GM19438 (cell line): ENCODE data around the gene EFCAB13.

Experiments used
- ATAC-seq: cut with Tn5 transposase; IDR thresholded peaks from one replicate; pipeline ENCODE4 v1.9.1; 2021; ENCODE audit warnings: low read depth; ENCODE audit not compliant: unreplicated experiment

EFCAB13 gene

DNA sequence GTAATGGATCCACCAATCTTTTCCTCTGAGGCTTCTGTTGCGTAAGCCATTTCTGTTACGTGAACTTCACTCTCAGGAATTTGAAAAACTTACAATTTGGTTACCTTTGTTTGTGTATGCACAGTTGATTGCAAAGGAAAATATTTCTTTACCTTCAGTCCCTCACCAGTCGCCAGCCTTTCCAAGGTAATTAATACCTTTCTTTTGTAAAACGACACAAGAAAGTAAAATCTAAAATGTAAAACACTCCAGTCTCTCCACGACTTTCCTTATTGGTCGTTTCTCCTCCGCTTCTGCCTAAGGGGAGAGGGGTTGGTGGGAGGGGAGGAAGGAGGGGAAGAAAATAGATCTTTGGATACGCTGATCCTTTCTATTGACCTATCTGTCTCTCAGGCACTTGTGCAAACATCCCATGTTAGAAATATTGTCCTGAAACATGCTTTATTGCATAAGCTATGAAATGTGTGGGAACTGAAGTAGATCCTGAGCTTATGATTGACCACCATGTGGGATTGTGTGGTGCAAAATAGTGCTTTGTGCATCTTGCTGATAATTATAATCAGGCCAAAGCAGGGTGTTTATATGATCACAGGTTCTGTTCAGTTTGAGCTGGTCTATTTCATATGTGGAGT is 32.4 kb upstream of the EFCAB13 start:
- ATAC-seq, result no peak

DNA sequence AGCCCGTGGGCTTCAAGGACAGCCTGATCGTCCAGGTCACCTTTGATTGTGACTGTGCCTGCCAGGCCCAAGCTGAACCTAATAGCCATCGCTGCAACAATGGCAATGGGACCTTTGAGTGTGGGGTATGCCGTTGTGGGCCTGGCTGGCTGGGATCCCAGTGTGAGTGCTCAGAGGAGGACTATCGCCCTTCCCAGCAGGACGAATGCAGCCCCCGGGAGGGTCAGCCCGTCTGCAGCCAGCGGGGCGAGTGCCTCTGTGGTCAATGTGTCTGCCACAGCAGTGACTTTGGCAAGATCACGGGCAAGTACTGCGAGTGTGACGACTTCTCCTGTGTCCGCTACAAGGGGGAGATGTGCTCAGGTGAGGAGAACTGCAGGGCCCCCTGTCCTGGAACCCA is 31.5 kb upstream of the EFCAB13 start:
- ATAC-seq, result no peak

DNA sequence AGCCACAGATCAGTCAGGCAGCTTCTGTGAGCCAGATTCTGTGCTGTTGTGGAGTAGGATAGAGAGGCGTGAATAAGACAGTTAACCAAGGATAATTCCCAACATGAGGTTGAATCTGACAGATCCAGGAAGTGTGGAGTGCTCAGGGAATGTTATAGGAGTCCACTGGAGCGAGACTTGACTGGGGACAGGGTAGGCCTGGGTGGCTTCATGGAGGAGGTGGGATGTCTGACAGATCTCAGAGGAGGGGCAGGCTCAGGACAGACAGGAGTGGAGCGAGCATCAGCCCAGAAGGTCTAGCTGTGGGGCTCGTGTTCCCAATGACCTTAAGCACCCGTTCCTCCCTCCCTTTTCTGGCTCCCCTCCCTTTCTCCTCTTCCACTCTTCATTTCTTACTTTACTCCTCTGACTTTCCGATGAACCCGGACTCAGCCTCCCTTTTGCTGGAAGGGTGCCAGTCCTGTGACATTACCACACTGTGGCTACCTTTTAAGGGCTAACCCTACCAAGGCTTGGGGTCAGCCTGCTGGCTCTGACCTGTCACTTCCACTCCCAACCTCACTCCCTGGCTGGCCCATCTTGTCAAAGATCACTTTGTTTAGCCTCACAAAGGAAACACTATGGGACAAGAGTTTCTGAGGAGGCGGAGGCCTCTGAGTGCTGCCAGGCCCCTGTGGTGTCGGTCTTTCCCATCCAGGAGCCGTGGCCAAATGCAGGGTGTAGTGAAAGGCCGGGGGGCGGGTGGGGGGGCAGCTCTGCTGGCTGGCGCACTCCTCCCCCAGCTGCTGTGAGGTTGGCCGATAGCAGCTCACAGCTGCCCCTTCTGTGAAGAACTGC is 28.5 kb upstream of the EFCAB13 start:
- ATAC-seq, result no peak

DNA sequence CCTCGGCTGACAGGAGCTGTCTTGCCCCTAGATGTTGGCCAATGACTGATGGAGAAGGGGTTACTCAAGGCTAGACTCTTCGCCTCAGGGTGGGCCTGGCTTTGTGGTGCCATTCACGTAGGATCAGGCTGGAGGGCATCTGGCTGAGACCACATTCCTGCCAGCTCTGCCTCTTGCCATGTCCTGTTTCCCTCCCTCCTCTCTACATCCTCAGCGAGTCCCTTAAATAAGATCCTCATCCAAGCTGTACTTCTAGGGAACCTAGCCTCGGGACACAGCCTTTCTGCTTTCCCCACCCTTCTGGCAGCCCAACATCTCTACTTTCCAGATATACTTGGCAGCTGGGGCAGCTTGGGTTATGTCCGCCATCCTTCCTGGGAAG is 27.9 kb upstream of the EFCAB13 start:
- ATAC-seq, result no peak

- no peak for ATAC-seq
These were observed 25.9 kb upstream of the EFCAB13 start for GRCh38 chr17:47297661-47298400.

GRCh38 chr17:47298712-47299111 is 25.0 kb upstream of the EFCAB13 start:
- ATAC-seq, result no peak

- no peak for ATAC-seq
These were observed 24.4 kb upstream of the EFCAB13 start for GRCh38 chr17:47299239-47299910.

DNA sequence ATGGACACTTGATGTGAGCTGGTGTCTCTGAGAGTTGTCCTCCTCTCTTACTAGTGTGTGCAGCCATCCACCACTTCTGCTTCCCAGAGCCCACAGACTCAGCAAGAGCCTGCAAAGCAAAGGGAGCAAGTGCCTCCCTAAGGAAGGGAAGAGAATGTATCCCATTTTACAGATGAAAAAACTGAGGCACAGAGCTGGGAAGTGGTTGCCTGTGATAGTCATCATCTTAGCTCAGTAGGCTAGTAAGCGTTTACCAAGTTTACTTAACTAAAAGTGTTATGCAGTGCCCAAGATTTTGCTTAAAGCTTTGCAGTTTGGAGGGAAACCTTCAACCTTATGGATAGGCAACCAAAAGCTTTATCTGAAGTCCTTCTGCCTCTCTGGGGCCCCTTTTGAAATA is 23.0 kb upstream of the EFCAB13 start:
- no peak for ATAC-seq

- ATAC-seq, result no peak
These were observed 22.6 kb upstream of the EFCAB13 start for GRCh38 chr17:47301161-47301560.

GRCh38 chr17:47301831-47302230 is 21.9 kb upstream of the EFCAB13 start:
- ATAC-seq, result no peak

- no peak for ATAC-seq
These were observed 19.6 kb upstream of the EFCAB13 start for GRCh38 chr17:47304186-47304585.

DNA sequence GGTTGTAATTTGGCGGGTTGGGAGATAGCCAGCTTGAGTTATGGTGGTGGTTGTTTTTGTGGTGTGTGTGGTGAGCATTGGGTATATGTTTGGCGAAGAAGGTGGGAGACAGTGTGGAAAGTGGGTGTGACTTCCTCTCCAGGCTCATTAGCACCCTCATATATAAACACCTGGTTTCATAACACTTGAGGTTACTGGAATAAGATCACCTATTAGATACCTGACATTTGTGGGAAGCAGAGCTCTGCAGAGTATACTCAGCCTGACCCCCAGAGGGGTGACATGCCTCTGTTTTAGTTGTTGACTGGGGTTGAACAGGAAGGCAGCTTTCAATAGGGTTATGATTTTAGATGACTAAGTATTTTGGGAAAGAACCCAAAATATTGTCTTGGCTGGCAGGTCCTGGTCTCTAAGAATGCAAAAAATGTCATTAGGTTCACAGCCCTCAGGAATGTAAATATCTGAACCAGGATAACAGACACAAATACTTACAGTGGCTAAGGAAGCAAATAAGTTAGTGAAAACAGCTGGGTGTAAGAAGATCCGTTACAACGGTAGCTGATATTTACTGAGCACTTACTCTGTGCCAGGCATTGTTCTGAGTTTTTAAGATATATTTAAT is 18.3 kb upstream of the EFCAB13 start:
- ATAC-seq, result no peak

- no peak for ATAC-seq
These were observed 13.5 kb upstream of the EFCAB13 start for GRCh38 chr17:47310186-47310733.

DNA sequence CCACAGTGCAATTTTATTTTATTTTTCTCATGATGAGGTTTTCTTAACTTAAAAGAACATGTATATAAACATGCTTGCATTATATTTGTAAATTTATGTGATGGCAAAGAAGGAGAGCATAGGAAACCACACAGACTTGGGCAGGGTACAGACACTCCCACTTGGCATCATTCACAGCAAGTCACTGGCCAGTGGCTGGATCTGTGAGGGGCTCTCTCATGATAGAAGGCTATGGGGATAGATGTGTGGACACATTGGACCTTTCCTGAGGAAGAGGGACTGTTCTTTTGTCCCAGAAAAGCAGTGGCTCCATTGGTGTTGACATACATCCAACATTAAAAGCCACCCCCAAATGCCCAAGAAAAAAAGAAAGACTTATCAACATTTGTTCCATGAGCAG is 12.3 kb upstream of the EFCAB13 start:
- ATAC-seq, result no peak

- ATAC-seq, result no peak
These were observed 8.1 kb upstream of the EFCAB13 start for GRCh38 chr17:47315451-47316266.

- ATAC-seq, result no peak
These were observed 7.4 kb upstream of the EFCAB13 start for GRCh38 chr17:47316311-47316710.

- ATAC-seq, result no peak
These were observed 6.6 kb upstream of the EFCAB13 start for GRCh38 chr17:47317119-47317518.

DNA sequence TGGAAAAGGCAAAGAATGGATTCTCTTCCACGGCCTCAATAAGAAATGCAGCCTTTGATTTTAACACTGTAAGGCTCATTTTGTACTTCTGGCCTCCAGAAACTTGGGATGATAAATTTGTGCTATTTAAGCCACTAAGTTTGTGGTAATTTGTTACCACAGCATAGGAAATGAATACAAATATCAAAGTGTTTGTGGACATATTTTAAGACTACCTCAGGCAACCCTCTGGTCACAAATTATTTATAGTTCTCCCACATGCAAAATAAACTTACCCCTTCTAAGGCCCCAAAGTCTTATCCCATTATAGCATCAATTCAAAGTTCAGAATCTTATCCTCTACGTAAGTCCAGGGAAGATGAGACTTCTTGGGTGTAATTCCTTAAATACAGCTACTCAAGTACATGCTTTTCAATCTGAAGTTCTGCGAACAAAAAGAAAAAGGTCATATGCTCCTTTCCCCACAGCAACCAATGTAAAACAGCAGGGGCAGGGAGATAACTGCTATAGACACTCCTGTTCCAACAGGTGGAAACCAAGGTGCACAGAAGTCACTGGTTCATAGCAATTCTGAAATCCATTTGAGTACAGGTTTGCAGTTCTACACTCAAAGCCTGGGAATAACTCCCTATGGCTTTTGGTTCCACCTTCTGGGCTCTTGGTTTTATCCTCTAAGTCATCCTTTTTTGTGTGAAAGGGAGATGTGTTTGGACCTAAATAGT is 5.4 kb upstream of the EFCAB13 start:
- no peak for ATAC-seq
